ENCODE measurements around the gene MZF1.

MZF1 gene

DNA sequence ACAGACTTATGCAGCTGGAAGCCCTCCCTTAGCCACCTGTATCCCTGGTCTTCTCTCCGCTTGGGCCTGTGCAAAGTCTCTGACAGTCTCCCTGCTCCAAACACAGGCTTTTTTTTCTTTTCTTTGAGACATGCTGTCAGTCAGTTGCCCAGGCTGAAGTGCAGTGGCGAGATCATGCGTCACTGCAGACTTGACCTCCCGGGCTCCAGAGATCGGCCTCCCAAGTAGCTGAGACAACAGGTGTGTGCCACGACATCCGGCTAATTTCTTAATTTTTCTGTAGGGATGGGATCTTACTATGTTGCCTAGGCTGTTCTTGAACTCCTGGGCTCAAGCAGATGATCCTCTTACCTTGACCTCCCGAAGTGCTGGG lies 1.6 kb downstream of the MZF1 start:
- no peak overlapping the region for H3K4me3 ChIP-seq
- intact Hi-C loops (cut with DNase I; ENCODE audit: low total_unique reads), result no loop called here
- no peaks in the 10 kb centered on the region for H3K27me3 ChIP-seq
- no peak overlapping the region for H3K27ac ChIP-seq
- H3K36me3 ChIP-seq, result peaks cover 0 to 37% (median 9%) of the 10 kb centered on the region in 3 donors
- peak in 1 of 2 donors; percentile 62 for DNase-seq
- peaks cover 0 to 26% (median 21%) of the 10 kb centered on the region in 4 donors for H3K4me1 ChIP-seq
- TF ChIP-seq, protein P1, sequence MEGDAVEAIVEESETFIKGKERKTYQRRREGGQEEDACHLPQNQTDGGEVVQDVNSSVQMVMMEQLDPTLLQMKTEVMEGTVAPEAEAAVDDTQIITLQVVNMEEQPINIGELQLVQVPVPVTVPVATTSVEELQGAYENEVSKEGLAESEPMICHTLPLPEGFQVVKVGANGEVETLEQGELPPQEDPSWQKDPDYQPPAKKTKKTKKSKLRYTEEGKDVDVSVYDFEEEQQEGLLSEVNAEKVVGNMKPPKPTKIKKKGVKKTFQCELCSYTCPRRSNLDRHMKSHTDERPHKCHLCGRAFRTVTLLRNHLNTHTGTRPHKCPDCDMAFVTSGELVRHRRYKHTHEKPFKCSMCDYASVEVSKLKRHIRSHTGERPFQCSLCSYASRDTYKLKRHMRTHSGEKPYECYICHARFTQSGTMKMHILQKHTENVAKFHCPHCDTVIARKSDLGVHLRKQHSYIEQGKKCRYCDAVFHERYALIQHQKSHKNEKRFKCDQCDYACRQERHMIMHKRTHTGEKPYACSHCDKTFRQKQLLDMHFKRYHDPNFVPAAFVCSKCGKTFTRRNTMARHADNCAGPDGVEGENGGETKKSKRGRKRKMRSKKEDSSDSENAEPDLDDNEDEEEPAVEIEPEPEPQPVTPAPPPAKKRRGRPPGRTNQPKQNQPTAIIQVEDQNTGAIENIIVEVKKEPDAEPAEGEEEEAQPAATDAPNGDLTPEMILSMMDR (IDR thresholded peaks at IDR 0.05), result no peak
- H3K9me3 ChIP-seq, result no peaks in the 10 kb centered on the region

- H3K27me3 ChIP-seq, result no peaks in the 10 kb centered on the region
- peak in 1 of 2 donors; percentile 64 for DNase-seq
- H3K4me1 ChIP-seq, result peaks cover 0 to 20% (median 18%) of the 10 kb centered on the region in 4 donors
- H3K4me3 ChIP-seq, result no peak overlapping the region
- no peaks in the 10 kb centered on the region for H3K9me3 ChIP-seq
- no peak overlapping the region for H3K27ac ChIP-seq
- TF ChIP-seq, protein P1 (IDR thresholded peaks at IDR 0.05), result no peak
- intact Hi-C loops (cut with DNase I; ENCODE audit: low total_unique reads), result no loop called here
- H3K36me3 ChIP-seq, result peaks cover 0 to 41% (median 9%) of the 10 kb centered on the region in 3 donors
Measured at GRCh38 chr19:58570770-58571574, 2.2 kb downstream of the MZF1 start.

DNA sequence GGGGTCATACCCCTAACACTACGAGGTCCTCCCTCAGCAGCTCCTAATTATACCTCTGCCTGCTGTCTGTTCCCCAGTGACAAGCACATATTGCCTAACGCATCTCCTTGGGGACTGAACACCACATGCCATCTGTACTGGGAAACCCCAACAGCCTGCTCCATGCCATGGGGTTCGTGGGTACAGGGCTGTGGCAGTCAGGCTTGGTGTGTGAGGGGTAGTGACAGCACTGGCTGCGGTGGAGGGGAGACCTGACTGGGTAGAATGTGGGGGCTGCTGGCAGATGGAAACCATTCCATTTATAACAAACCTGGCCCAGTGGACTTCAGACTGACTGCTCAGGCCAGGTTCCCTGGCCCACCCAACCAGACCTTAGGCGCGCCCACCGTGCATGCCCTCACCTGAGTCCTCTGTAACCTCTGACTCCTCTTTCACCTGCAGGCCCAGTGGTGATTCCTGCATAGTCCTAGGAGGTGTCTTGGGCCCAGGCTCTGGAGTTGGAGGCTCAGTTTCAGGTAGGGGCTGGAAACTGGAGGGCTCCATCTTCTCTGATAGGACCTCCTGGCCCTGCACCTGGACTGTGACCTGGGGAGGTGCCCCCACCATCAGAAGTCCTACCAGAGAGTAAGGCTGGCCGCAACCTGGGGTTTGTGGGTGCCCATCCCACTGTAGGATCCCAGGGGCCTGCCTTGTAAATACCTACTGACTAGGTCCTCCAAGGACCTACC lies 3.0 kb downstream of the MZF1 start:
- no peak overlapping the region for H3K27ac ChIP-seq
- no peaks in the 10 kb centered on the region for H3K9me3 ChIP-seq
- peaks cover 0 to 41% (median 9%) of the 10 kb centered on the region in 3 donors for H3K36me3 ChIP-seq
- DNase-seq, result peak in 1 of 2 donors; percentile 58
- TF ChIP-seq, protein P1 (IDR thresholded peaks at IDR 0.05), result no peak
- intact Hi-C loops (cut with DNase I; ENCODE audit: low total_unique reads), result no loop called here
- H3K4me1 ChIP-seq, result peaks cover 0 to 20% (median 17%) of the 10 kb centered on the region in 4 donors
- no peaks in the 10 kb centered on the region for H3K27me3 ChIP-seq
- no peak overlapping the region for H3K4me3 ChIP-seq

DNA sequence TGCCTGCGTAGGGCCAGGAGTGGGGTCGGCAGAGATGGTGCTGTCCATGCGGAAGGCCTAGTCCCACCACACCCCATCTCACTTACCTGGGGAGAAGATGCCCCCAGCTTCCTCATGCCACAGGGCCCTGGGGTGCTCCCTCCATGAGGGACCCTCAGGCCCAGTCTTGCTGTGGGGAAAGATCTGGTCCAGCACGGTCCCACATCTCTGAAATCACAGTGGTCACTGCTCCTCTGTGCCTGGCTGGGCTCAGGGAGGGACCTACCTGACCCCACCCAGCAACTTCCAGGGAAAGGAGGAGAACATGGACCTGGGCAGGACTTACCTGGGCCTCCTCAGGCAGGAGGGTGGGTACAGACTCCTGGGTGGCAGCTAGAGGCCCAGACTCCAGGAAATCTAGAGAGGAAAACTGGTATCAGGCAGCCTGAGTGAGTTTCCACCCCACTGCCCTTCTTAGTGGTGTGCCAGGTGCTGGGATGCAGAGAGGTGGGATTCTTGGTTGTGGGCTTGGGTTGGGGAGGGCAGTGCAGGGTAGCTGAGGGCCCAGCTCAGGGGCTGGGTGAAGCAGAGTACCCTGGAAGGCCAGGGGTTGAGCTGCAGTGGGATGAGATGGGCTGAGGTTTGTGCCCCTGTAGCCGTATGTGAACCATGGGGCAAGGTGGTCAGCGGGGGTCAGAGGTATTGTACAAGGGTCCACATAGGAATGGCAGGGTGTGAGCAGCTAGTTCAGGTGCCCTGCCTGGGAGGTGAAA lies 3.8 kb downstream of the MZF1 start:
- intact Hi-C loops (cut with DNase I; ENCODE audit: low total_unique reads), result no loop called here
- Histone ChIP-seq H3K27me3 (no peaks in the 10 kb centered on the region), H3K27ac (no peak overlapping the region), H3K9me3 (no peaks in the 10 kb centered on the region), H3K4me3 (no peak overlapping the region), H3K36me3 (peaks cover 0 to 41% (median 9%) of the 10 kb centered on the region in 3 donors), H3K4me1 (peaks cover 0 to 17% (median 15%) of the 10 kb centered on the region in 4 donors)
- TF ChIP-seq, protein P1 (IDR thresholded peaks at IDR 0.05), result no peak
- peak; percentile 14 to 39 for DNase-seq

DNA sequence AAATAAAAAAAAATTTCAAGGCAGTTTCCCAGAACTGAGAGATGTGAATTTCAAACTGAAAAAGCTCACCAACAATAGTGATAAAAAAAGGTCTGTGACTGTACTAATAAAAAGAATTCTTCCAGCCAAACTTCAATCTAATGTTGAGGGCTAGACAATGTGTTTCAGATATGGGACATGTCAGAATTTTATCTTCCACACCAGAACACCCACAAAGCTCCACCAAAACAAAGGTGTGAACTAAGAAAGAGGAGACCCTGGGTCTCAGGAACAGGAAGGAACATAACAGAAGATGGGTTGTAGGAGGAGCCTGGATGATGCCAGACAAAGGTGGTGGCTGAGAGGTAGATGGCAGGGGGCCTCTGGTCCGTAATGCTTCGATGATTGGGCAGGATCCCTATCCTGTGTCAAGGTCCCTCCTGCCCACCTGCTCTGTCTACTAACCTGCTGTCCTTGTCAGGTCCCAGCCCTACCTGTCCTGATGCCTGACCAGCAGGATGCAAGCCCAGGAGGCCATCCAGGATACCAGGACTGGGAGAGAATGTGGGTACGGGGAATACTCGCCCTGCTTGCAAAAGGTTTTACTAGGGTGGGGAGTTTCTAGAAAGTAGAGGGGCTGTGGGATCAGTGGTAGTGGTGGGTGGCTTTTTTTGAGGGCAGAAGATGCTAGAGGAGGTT lies 4.5 kb downstream of the MZF1 start:
- Histone ChIP-seq H3K4me1 (peaks cover 0 to 11% (median 11%) of the 10 kb centered on the region in 4 donors), H3K27ac (no peak overlapping the region), H3K36me3 (peaks cover 0 to 41% (median 9%) of the 10 kb centered on the region in 3 donors), H3K27me3 (no peaks in the 10 kb centered on the region), H3K9me3 (no peaks in the 10 kb centered on the region), H3K4me3 (no peak overlapping the region)
- TF ChIP-seq, protein P1 (IDR thresholded peaks at IDR 0.05), result no peak
- intact Hi-C loops (cut with DNase I; ENCODE audit: low total_unique reads), result no loop called here
- DNase-seq, result peak; percentile 19 to 35

All from tibial artery (tissue), 4 donors.